IPS-20b (cell line): Measurements from ENCODE around the gene PRRC2B.

Experiments
- H3K27ac ChIP-seq: one replicate; pipeline ENCODE4 v1.5.1; 2013; ENCODE audit warnings: low read length
- H3K27me3 ChIP-seq: 2 replicates; pipeline ENCODE4 v1.6.1; 2013; ENCODE audit warnings: mild to moderate bottlenecking, low read length, inconsistent platforms; ENCODE audit not compliant: insufficient read depth
- H3K36me3 ChIP-seq: 2 replicates; pipeline ENCODE4 v1.6.1; 2013; ENCODE audit warnings: low read depth, mild to moderate bottlenecking, inconsistent platforms, low read length, moderate library complexity; ENCODE audit not compliant: insufficient read depth
- H3K4me1 ChIP-seq: 2 replicates; pipeline ENCODE4 v1.6.1; 2013; ENCODE audit warnings: mild to moderate bottlenecking, control low read depth, inconsistent platforms, low read length, moderate library complexity; ENCODE audit not compliant: insufficient read depth
- H3K4me3 ChIP-seq: 2 replicates; pipeline ENCODE4 v1.5.1; 2013; ENCODE audit warnings: mild to moderate bottlenecking, low read length, inconsistent platforms
- H3K9ac ChIP-seq: 2 replicates; pipeline ENCODE4 v1.6.1; 2013; ENCODE audit warnings: low read depth, mild to moderate bottlenecking, inconsistent platforms, low read length, moderate library complexity
- H3K9me3 ChIP-seq: 2 replicates; pipeline ENCODE4 v1.6.1; 2013; ENCODE audit warnings: mild to moderate bottlenecking, low read depth, low read length, inconsistent platforms; ENCODE audit not compliant: insufficient read depth

PRRC2B gene

DNA sequence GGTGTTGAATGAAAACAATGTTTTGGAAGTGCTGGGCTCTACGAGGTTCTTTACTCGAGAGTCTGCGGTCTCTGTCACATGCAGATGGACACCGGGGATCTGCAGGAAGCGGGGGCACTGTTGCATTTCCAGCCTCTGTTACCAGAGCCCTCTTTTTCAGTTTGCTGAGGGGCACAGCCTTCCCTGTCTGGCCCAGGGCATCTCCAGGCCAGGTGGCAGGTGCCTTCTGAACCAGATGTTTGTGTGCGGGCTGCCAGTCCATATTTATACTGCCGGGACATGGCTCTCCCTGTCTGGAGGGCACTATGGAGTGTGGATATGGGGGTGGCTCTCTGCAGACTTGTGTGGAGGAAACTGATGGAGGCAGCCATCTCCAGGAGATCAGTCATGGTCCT, 90.2 kb downstream of the PRRC2B start:
- no peak overlapping the region for H3K4me3 ChIP-seq
- H3K27me3 ChIP-seq = no peaks in the 10 kb centered on the region
- no peaks in the 10 kb centered on the region for H3K4me1 ChIP-seq
- peaks cover 98% of the 10 kb centered on the region for H3K36me3 ChIP-seq
- H3K9ac ChIP-seq = no peak overlapping the region
- H3K27ac ChIP-seq = no peak overlapping the region
- no peaks in the 10 kb centered on the region for H3K9me3 ChIP-seq

DNA sequence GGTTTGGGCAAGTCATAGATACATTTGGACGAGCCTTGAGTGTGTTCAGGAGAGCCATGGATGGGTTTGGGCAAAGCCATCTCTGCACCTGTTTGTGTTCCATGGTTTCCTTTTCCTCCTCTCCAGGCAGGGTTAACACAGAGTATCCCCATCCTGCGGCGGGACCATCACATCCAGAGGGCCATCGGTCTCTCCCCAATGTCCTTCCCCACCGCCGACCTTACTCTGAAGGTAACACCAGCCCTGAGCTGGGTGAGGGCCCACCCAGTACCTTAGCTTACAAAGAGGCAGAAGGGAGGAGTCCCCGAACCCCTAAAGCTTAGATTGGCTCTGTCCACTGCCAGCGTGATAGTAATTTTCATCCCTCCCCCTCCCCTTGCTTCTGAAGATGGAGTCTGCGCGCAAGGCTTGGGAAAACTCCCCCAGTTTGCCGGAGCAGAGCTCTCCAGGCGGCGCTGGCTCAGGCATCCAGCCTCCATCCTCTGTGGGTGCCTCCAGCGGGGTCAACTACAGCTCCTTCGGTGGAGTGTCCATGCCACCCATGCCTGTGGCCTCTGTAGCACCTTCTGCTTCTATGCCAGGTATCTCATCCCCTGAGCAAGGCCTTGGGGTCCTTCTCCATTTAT, 90.8 kb downstream of the PRRC2B start:
- peaks cover 98% of the 10 kb centered on the region for H3K36me3 ChIP-seq
- H3K27ac ChIP-seq = no peak overlapping the region
- no peaks in the 10 kb centered on the region for H3K4me1 ChIP-seq
- no peak overlapping the region for H3K4me3 ChIP-seq
- no peaks in the 10 kb centered on the region for H3K27me3 ChIP-seq
- no peaks in the 10 kb centered on the region for H3K9me3 ChIP-seq
- H3K9ac ChIP-seq = no peak overlapping the region

DNA sequence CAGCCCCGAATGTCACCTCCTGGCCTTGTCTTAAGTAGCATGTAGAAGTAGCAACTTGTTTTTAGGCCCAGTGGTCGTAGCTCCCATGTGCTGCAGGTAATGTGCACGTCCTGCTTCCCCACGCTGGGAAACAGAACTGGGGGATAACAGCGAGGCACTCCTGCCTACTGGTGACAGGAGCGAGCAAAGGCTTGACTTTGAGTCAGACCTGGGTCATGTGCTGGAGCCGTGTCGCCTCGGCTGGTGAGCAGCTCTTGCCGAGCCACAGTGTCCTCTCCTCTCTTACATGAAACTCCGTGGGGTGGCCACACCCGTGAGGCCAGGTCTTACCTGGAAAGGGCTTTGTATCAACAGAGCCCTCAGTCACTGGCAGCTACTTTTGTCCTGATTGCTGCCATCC, 91.3 kb downstream of the PRRC2B start:
- Histone ChIP-seq H3K27ac (no peak overlapping the region), H3K27me3 (no peaks in the 10 kb centered on the region), H3K9ac (no peak overlapping the region), H3K36me3 (peaks cover 98% of the 10 kb centered on the region), H3K9me3 (no peaks in the 10 kb centered on the region), H3K4me3 (no peak overlapping the region), H3K4me1 (no peaks in the 10 kb centered on the region)

DNA sequence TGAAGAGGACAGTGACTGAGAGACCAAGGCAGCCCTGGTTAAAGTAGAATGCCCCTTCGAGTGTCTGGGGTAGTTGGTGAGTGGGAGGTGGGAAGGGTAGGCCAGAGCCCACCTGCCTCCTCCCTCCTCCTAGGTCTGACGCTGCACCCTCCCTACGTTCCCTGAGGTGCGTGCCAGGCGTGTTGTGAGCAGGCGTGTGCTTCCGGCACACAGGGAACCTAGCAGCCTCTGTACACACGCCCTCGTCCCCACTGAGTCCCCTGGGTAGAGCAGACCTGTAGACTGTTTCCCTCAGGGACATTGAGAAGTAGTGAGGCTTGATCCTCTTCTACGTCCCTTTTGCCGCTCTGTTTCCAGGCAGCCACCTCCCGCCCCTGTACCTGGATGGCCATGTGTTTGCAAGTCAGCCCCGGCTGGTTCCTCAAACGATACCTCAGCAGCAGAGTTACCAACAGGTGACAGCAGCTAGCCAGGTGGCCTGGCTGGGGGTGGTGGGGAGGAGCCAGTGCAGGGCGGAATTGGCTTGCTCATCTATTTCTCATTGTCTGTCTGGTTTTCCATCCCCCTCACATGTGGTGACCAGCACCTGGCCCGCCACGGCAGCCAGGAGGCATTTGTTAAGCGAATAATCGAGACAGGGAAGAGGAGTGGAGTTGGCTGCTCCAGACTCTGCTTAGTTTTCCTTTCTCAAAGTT, 92.0 kb downstream of the PRRC2B start:
- no peak overlapping the region for H3K9ac ChIP-seq
- no peak overlapping the region for H3K27ac ChIP-seq
- no peaks in the 10 kb centered on the region for H3K27me3 ChIP-seq

DNA sequence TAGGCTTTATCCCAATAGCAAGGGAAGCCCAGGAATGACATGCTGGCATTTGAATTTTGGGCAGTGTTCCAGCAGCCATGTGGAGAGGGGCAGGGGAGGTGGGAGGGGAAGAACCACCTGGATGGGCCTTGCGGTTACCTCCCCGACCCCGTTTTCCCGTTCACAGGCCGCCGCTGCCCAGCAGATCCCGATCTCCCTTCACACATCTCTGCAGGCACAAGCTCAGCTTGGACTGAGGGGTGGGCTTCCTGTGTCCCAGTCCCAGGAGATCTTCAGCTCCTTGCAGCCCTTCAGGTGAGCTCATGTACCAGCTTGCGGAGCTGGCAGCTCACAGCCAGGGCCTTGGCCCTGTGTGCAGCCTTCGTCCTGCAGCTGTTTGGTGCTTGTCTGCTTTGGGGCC, 93.1 kb downstream of the PRRC2B start:
- no peak overlapping the region for H3K27ac ChIP-seq
- H3K36me3 ChIP-seq = peaks cover 100% of the 10 kb centered on the region
- H3K4me3 ChIP-seq = no peak overlapping the region
- no peaks in the 10 kb centered on the region for H3K9me3 ChIP-seq
- H3K27me3 ChIP-seq = no peaks in the 10 kb centered on the region
- no peak overlapping the region for H3K9ac ChIP-seq
- H3K4me1 ChIP-seq = no peaks in the 10 kb centered on the region

More for the DNA sequence above, 92.0 kb downstream of the PRRC2B start:
- Histone ChIP-seq H3K9me3 (no peaks in the 10 kb centered on the region), H3K4me3 (no peak overlapping the region), H3K36me3 (peaks cover 98% of the 10 kb centered on the region), H3K4me1 (no peaks in the 10 kb centered on the region)

DNA sequence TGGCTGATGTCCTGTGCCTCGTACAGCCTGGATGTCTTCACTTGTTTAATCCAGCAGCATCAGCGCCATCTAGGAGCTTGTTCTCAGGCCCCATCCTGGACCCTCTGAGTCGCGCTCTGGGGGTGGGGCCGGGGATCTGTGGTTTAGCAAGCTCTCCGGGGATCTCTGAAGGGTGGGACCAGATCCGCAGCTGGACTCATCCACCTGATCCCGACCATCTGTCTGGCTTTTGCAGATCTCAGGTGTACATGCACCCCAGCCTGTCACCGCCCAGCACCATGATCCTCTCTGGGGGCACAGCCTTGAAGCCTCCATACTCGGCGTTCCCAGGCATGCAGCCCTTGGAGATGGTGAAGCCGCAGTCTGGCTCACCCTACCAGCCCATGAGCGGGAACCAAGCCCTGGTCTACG, 93.7 kb downstream of the PRRC2B start:
- H3K4me3 ChIP-seq = no peak overlapping the region
- no peak overlapping the region for H3K9ac ChIP-seq
- peaks cover 100% of the 10 kb centered on the region for H3K36me3 ChIP-seq
- no peaks in the 10 kb centered on the region for H3K9me3 ChIP-seq
- no peak overlapping the region for H3K27ac ChIP-seq
- H3K4me1 ChIP-seq = no peaks in the 10 kb centered on the region
- H3K27me3 ChIP-seq = no peaks in the 10 kb centered on the region

DNA sequence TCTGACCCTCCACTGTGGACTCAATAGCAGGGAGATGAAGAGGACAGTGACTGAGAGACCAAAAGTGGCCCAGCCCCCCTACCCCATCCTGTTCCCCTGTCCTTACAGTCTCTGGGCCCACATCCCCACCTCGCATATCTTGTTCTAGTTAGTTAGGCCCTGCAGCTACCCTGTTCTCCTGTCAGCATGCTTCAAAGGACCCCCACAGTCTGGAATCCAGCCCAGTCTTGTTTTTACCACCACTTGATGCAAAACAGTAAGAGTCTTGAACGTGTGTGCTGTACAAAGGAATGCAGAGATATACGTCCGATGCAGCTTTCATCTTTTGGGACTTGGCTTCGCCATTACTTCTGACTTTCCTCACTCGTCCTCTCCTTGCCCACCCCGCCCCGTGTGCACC, 96.6 kb downstream of the PRRC2B start:
- Histone ChIP-seq H3K27ac (no peak overlapping the region), H3K9me3 (no peaks in the 10 kb centered on the region), H3K36me3 (peaks cover 100% of the 10 kb centered on the region), H3K9ac (no peak overlapping the region), H3K27me3 (no peaks in the 10 kb centered on the region), H3K4me3 (no peak overlapping the region), H3K4me1 (no peaks in the 10 kb centered on the region)

DNA sequence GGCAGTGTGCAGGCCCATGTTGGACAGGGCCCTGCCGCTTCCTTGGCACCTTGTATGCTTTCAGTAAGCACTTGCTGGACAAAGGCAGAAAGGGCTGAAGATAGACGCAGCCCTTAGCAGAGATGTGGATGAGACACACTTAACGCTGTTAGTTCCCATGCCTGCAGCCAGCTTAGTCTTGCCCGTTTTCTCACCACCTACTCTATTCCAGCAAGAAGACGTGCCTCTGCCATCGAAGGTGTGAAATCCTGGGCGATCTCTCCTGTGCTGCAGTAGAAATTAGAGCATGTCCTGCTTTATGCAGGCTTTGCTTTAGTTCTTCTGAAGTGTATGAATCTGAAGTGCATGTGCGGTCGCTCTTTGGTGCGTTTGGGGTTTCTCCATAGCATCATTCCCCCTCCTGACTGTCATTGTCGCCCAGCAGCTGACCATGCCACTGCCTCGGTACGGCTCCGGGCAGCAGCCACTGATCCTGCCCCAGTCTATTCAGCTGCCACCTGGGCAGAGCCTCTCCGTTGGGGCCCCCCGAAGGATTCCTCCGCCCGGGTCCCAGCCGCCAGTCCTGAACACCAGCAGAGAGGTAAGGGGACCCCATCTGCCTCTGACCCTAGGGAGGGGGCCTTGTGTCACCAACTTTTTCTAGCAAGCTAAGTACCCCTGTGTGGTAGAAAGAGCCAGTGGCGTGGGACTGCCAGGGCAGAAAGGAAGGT, 97.3 kb downstream of the PRRC2B start:
- H3K27ac ChIP-seq = no peak overlapping the region
- H3K27me3 ChIP-seq = no peaks in the 10 kb centered on the region
- H3K36me3 ChIP-seq = peaks cover 100% of the 10 kb centered on the region
- H3K9ac ChIP-seq = no peak overlapping the region
- H3K4me1 ChIP-seq = no peaks in the 10 kb centered on the region
- H3K4me3 ChIP-seq = no peak overlapping the region
- no peaks in the 10 kb centered on the region for H3K9me3 ChIP-seq

DNA sequence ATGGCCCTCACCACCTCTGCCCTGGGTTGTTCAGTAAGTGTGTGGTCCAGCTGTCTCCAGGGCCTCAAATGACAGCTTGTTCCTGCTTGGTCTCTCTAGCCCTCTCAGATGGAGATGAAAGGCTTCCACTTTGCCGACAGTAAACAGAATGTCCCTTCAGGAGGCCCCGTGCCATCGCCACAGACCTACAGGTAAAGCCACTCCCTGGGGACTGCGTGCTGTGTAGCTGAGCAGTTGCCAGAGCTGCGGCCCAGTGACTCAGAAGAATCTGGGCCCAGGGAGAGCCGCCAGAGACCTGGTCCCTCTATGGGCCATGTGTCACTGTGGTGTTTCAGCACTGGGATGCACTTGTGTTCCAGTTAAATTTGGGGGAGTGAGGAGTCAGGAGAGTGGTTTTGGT, 98.2 kb downstream of the PRRC2B start:
- Histone ChIP-seq H3K9ac (no peak overlapping the region), H3K9me3 (no peaks in the 10 kb centered on the region), H3K27me3 (no peaks in the 10 kb centered on the region), H3K36me3 (peaks cover 100% of the 10 kb centered on the region), H3K27ac (no peak overlapping the region), H3K4me3 (no peak overlapping the region), H3K4me1 (no peaks in the 10 kb centered on the region)

DNA sequence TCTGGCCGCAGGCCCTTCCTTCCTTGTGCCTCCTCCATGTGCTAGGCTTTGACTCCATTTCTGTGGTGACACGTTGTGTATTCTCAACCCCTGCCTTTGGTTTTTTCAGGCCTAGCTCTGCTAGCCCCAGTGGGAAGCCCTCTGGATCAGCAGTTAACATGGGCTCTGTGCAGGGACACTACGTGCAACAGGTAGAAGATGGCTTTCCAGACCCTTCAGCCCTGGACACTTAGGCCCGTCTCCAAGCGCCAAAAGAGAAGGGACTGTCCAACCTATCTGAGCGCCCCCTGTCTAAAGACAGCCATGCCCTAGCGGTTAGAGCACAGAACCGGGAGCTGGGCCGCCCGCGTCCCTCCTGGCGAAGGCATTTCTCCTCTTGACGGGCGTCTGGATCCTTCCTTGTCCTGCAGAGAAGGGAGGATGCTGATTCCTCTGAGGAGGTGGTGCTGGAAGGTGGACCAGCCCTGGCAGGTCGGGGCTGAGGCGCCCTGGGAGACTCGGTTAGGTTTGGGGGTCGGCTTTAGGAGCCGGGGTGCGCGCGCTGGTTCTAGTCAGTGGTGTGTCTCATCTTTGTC, 100.5 kb downstream of the PRRC2B start:
- no peak overlapping the region for H3K9ac ChIP-seq
- peaks cover 100% of the 10 kb centered on the region for H3K36me3 ChIP-seq
- H3K27ac ChIP-seq = no peak overlapping the region

DNA sequence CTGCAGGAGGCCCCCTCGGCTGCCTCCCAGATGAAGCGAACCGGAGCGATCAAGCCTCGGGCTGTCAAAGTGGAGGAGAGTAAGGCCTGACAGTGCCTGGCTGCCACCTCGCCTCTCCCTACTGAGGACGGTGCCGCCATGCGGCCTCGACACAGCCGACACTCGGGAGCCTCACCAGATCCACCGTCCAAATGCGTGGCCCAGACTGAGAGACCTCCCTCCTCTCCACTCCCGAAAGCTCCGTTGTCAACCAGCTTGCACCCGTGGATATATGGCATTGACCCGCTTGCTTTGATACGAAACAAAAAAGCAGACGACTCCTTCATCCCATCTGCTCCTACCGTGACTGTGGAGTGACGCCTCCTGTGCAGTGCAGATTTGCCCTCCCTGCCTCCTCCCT, 101.9 kb downstream of the PRRC2B start:
- Histone ChIP-seq H3K4me1 (no peaks in the 10 kb centered on the region), H3K27me3 (no peaks in the 10 kb centered on the region), H3K4me3 (no peak overlapping the region), H3K36me3 (peaks cover 98% of the 10 kb centered on the region), H3K27ac (no peak overlapping the region), H3K9me3 (no peaks in the 10 kb centered on the region), H3K9ac (no peak overlapping the region)

More for the DNA sequence above, 100.5 kb downstream of the PRRC2B start:
- Histone ChIP-seq H3K27me3 (no peaks in the 10 kb centered on the region), H3K4me3 (no peak overlapping the region), H3K9me3 (no peaks in the 10 kb centered on the region), H3K4me1 (no peaks in the 10 kb centered on the region)
